IPS-11a (cell line): ENCODE measurements around the gene HOMER1.

ENCODE experiments used
- H3K4me3 ChIP-seq: one replicate; pipeline ENCODE4 v1.5.1; 2013; ENCODE audit warnings: low read depth, low read length, control low read depth

Gene HOMER1

DNA sequence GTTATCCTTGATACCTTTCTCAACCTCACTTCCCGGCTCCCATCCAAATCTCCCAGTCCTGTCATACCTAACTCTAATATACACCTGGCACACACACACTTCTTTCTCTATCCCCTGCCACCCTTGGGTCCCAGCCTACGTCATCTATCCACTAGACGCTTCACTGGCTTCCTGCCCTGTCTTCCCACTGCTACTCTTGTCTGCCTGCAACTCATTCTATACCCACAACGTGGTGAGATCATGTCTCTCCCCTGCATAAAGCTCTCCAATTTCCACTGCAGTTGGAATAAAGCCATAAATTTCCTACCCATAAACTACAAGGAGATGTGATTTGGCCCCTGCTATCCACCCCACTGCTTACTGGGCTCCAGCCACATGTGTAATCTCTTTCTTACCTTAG, 184.5 kb downstream of the HOMER1 start:
- H3K4me3 ChIP-seq: no peak overlapping the region
